Astrocyte (in vitro differentiated cells and primary cell): Measurements from ENCODE around the gene KMT2C.

Experiments
- EZH2 ChIP-seq: IDR thresholded peaks from 2 replicates; pipeline ENCODE4 v1.6.1; 2012; ENCODE audit warnings: mild to moderate bottlenecking, low read length, inconsistent platforms; ENCODE audit not compliant: insufficient read depth
- TF ChIP-seq, protein P1 (sequence below): IDR thresholded peaks from 2 replicates; pipeline ENCODE4 v1.5.1; 2011; ENCODE audit warnings: low read depth, mild to moderate bottlenecking, inconsistent platforms, low read length, moderate library complexity; ENCODE audit not compliant: insufficient read depth

DNA sequence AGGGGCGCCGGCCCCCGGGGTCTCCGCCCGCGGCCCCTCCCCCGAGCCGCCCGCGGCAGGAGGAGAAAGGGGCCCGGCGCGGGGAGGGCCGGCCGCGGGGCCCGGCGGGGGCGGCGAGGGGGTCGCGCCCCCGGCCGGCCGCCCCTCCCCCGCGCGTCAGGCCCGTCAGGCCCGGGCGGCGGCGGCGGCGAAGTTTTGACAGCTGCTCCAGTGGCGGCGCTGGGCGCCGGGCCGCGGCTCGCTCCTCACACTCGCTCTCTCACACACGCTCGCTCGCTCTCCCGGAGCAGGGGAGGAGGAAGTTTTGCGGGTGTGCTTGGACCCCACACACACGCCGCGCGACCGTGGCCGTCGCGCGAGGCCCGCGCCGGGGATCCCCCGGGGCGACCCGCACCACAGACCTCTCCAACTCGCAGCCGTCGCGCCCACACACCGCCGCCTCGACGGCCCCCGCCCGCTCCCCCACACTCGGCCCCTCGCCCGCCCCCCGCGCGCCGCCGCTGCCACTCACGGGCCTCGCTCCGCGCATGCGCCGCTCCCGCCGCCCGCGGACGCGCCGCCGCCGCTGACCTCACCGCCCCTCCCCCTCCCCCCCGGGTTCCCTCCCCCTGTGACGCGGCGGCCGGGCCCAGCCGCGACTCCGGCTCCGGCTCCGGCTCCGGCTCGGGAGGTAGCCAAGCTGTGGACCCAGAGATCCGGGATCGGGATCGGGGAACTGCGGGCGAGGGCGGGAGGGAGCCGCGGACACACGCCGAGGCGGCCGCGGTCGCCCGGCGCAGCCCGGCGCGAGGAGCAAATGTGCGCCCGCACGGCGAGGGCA is 518 bp upstream of the KMT2C start:
- no peak for TF ChIP-seq EZH2
- TF ChIP-seq, protein P1, sequence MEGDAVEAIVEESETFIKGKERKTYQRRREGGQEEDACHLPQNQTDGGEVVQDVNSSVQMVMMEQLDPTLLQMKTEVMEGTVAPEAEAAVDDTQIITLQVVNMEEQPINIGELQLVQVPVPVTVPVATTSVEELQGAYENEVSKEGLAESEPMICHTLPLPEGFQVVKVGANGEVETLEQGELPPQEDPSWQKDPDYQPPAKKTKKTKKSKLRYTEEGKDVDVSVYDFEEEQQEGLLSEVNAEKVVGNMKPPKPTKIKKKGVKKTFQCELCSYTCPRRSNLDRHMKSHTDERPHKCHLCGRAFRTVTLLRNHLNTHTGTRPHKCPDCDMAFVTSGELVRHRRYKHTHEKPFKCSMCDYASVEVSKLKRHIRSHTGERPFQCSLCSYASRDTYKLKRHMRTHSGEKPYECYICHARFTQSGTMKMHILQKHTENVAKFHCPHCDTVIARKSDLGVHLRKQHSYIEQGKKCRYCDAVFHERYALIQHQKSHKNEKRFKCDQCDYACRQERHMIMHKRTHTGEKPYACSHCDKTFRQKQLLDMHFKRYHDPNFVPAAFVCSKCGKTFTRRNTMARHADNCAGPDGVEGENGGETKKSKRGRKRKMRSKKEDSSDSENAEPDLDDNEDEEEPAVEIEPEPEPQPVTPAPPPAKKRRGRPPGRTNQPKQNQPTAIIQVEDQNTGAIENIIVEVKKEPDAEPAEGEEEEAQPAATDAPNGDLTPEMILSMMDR: no peak
